Duodenal mucosa (tissue), 2 donors: ENCODE results near the gene EVA1B.

Experiments
- H3K27ac ChIP-seq: one replicate; pipeline ENCODE4 v1.7.0; 2013; ENCODE audit warnings: low read depth, low read length
- H3K27me3 ChIP-seq, 2 donors: one replicate each; pipeline ENCODE4 v1.7.0; 2013; ENCODE audit warnings: low read length in 2 of 2, control low read depth in 1 of 2; ENCODE audit not compliant: insufficient read depth in 2 of 2, control insufficient read depth in 1 of 2
- H3K36me3 ChIP-seq, 2 donors: one replicate each; pipeline ENCODE4 v1.7.0; 2013; ENCODE audit warnings: low read length in 2 of 2, control low read depth in 1 of 2; ENCODE audit not compliant: insufficient read depth in 2 of 2, control insufficient read depth in 1 of 2
- H3K4me1 ChIP-seq, 2 donors: one replicate each; pipeline ENCODE4 v1.7.0; 2013; ENCODE audit warnings: low read length in 2 of 2, control low read depth in 1 of 2; ENCODE audit not compliant: insufficient read depth in 2 of 2, control insufficient read depth in 1 of 2
- H3K4me3 ChIP-seq, 2 donors: one replicate each; pipeline ENCODE4 v1.7.0; 2013; ENCODE audit warnings: low read length in 2 of 2, low read depth in 1 of 2
- H3K9ac ChIP-seq, 2 donors: one replicate each; pipeline ENCODE4 v1.7.0; 2013; ENCODE audit warnings: low read length in 2 of 2, low read depth in 1 of 2
- H3K9me3 ChIP-seq, 2 donors: one replicate each; pipeline ENCODE4 v1.7.0; 2013; ENCODE audit warnings: low read length in 2 of 2, control low read depth in 1 of 2; ENCODE audit not compliant: control insufficient read depth in 1 of 2

The EVA1B gene

GRCh38 chr1:36284517-36284916, 38.9 kb downstream of the EVA1B start:
- no peaks in the 10 kb centered on the region for H3K27me3 ChIP-seq
- H3K27ac ChIP-seq, result no peak overlapping the region
- H3K36me3 ChIP-seq, result peaks cover 42 to 63% of the 10 kb centered on the region in 2 donors
- H3K9me3 ChIP-seq, result no peaks in the 10 kb centered on the region
- peaks cover 0 to 4% of the 10 kb centered on the region in 2 donors for H3K4me1 ChIP-seq
- H3K4me3 ChIP-seq, result no peak overlapping the region
- H3K9ac ChIP-seq, result no peak overlapping the region

- Histone ChIP-seq H3K36me3 (peaks cover 40 to 59% of the 10 kb centered on the region in 2 donors), H3K27ac (no peak overlapping the region), H3K9ac (no peak overlapping the region), H3K4me1 (peaks cover 0 to 4% of the 10 kb centered on the region in 2 donors), H3K27me3 (no peaks in the 10 kb centered on the region), H3K4me3 (no peak overlapping the region), H3K9me3 (no peaks in the 10 kb centered on the region)
Observed at GRCh38 chr1:36284061-36284460, 39.4 kb downstream of the EVA1B start.

GRCh38 chr1:36279789-36280296, 43.6 kb downstream of the EVA1B start:
- H3K9me3 ChIP-seq, result no peaks in the 10 kb centered on the region
- no peak overlapping the region for H3K27ac ChIP-seq
- H3K9ac ChIP-seq, result no peak overlapping the region
- no peaks in the 10 kb centered on the region for H3K27me3 ChIP-seq
- no peak overlapping the region for H3K4me3 ChIP-seq
- H3K36me3 ChIP-seq, result peaks cover 16 to 21% of the 10 kb centered on the region in 2 donors
- peaks cover 0 to 4% of the 10 kb centered on the region in 2 donors for H3K4me1 ChIP-seq

GRCh38 chr1:36279110-36279788, 44.2 kb downstream of the EVA1B start:
- peaks cover 0 to 4% of the 10 kb centered on the region in 2 donors for H3K4me1 ChIP-seq
- H3K27ac ChIP-seq, result no peak overlapping the region
- H3K9ac ChIP-seq, result no peak overlapping the region
- H3K9me3 ChIP-seq, result no peaks in the 10 kb centered on the region
- H3K27me3 ChIP-seq, result no peaks in the 10 kb centered on the region
- H3K36me3 ChIP-seq, result peaks cover 16% of the 10 kb centered on the region in 2 donors
- H3K4me3 ChIP-seq, result no peak overlapping the region

- H3K9me3 ChIP-seq, result no peaks in the 10 kb centered on the region
- H3K27me3 ChIP-seq, result no peaks in the 10 kb centered on the region
- peaks cover 0 to 4% of the 10 kb centered on the region in 2 donors for H3K4me1 ChIP-seq
- no peak overlapping the region for H3K9ac ChIP-seq
- H3K36me3 ChIP-seq, result peaks cover 6 to 12% of the 10 kb centered on the region in 2 donors
- no peak overlapping the region for H3K27ac ChIP-seq
- no peak overlapping the region for H3K4me3 ChIP-seq
Observed at GRCh38 chr1:36276688-36277087, 46.8 kb downstream of the EVA1B start.

GRCh38 chr1:36274201-36274600, 49.2 kb downstream of the EVA1B start:
- Histone ChIP-seq H3K27me3 (no peaks in the 10 kb centered on the region), H3K36me3 (peaks cover 6 to 24% of the 10 kb centered on the region in 2 donors), H3K4me3 (no peak overlapping the region), H3K9me3 (no peaks in the 10 kb centered on the region), H3K4me1 (no peaks in the 10 kb centered on the region), H3K27ac (no peak overlapping the region), H3K9ac (no peak overlapping the region)

GRCh38 chr1:36273024-36273423, 50.4 kb downstream of the EVA1B start:
- H3K4me3 ChIP-seq, result no peak overlapping the region
- H3K9me3 ChIP-seq, result no peaks in the 10 kb centered on the region
- H3K36me3 ChIP-seq, result peaks cover 6 to 27% of the 10 kb centered on the region in 2 donors
- H3K9ac ChIP-seq, result no peak overlapping the region
- H3K27ac ChIP-seq, result no peak overlapping the region
- no peaks in the 10 kb centered on the region for H3K4me1 ChIP-seq
- no peaks in the 10 kb centered on the region for H3K27me3 ChIP-seq
